Fibroblast of peridontal ligament (primary cell): ENCODE results near the gene TIAM2.
"Not testable (repeated sequence)": the region's sequence is repeated elsewhere in the genome, so short reads cannot be mapped to it uniquely, and the experiment has no call there.

Experiments
- DNase-seq: peaks from one replicate; pipeline ENCODE4 v3.0.0-alpha.2; 2010; ENCODE audit errors: extremely low read depth

The TIAM2 gene

GRCh38 chr6:155162682-155163081 lies 167.6 kb downstream of the TIAM2 start:
- no peak for DNase-seq

- no peak for DNase-seq
Observed at GRCh38 chr6:155163601-155164000, 168.5 kb downstream of the TIAM2 start.

GRCh38 chr6:155165029-155165710 lies 170.1 kb downstream of the TIAM2 start:
- no peak for DNase-seq

DNA sequence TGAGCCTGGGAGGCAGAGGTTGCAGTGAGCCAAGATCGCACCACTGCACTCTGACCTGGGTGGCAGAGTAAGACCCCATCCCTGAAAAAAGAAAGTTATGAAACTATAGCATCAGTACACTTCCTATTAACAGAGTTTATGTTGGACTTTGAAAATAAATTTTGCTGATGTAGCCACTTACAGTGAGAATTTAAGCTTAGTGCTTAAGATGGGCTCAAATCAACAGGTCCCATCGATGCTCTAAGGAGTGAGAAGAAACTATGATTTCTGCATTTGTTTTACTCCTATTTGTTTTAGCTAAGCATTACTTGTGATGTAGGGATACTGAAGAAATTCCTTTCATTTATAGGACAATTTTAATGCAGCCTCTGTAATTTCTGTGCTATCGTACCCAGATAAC lies 175.4 kb downstream of the TIAM2 start:
- no peak for DNase-seq

DNA sequence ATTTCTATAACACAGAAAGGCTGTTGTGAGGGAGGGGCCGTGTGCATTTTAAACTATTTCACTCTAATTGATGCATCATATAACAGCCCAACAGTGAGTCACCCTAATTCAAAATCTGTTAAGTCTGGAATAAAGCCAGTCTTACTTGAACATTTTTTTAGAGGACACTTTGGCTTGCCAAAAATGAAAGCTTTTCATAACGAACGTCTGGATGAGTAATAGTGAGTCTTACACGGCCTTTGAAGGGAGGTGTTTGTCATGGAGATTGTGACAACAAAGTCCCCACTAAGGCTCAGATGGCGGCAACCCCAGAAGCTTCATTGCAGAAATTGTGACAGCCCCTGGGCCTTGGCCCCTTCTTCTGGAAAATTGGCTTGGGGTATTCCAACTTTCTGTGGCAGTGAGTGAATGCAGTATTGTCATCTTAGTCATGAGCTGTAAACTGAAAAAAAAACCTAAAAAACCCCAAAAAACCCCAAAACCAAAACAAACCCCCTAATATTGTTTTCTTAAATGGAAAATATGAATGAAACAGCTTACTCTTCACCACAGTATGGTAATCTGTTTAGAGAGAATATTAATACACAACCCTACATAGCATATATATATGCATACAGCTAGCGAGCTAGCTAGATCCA lies 176.1 kb downstream of the TIAM2 start:
- peak; percentile 92 for DNase-seq

DNA sequence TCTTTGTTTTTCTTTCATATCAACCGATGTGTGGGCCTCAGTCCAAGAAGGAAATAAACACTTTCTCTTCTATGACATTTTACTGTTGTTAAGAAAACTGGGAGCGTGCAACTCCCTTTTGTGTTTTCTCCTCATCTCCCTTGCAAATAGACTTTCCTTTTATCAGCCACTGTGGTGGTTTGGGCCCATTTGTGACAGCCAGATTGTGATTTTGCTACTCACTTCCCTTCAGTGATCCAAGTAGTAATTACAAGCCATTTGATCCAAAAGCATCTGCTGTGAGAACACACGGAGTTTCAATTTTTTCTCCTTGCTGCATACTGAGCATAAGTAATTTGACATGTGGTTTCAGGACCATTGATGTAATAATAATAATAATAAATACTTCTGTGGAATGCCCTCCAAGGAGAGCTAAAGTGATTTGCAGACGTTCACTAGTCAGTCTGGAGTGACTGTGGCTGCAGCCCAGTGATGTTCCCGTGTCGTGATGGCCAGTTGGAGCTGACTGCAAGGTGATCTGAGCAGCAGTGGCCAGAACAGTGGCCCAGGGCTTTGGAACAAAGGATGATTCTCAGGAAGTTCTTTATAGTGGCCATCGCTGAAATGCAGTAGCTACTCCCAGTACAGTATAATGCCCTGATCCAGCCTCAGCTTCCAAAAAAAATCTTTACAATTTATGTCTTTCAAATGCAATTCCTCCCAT lies 176.8 kb downstream of the TIAM2 start:
- peak; percentile 49 for DNase-seq

DNA sequence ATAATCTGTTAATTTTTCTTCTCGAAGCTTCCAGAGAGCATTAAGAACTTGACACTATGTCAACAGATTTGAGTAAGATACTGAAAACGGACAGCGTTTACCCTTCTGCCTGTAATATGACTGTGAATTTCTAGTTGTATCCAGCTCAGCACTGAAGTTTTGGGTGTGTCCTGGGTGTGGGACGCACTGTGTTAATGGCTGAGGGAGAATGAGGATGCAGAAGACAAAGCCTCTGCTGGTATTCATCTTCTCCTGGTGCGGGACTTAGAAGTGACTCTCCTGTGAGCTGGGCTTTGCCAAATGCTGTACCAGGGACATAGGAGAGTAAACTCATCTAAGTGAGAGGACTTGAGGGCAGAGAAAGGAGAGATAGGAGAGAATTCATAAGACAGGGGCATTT lies 178.4 kb downstream of the TIAM2 start:
- no peak for DNase-seq

DNA sequence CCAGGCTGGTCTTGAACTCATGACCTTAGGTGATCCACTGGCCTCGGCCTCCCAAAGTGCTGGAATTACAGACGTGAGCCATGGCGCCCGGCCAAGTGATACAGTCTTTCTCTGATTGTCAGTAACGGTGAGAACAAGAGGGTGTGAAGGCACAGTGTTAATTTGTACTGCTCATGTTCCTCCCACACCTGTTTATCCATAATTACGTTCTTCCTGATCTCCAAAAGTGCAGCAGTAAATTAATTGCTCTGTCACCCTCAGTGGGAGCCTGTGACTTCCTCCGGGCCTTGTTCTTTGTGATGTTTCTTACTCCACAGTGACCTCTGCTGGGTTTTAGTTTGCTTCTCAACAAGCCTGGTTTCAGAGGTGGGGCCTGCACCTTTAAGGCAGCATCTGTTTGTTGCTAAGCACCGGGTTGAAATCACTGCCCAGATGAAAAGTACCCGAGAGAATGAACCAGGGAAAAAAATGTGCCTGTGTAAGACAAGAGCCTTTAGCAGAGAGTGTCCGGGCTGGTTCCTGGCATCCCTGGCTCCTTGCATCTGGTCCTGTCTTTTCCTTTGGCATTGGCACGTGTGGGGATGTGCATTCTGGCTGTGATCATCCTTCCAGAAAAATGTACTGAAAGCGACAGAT lies 179.6 kb downstream of the TIAM2 start:
- DNase-seq = peak; percentile 90

GRCh38 chr6:155177363-155177961 lies 182.3 kb downstream of the TIAM2 start:
- DNase-seq = peak; percentile 90

DNA sequence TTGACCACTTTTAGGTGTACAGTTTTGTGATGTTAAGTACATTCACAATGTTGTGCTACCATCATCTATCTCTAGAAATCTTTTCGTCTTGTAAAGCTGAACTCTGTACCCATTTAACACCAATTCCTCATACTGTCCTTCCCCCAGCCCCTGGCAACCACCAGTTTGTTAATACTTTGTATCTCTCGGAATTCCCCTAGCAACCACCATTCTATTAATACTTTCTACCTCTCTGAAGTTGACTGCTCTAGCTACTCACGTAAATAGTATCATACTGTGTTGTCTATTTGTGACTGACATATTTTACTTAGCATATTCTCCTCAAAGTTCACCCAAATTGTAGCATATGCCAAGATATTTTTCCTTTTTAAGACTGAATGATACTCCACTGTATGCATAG lies 186.4 kb downstream of the TIAM2 start:
- no peak for DNase-seq

- DNase-seq = no peak
Observed at GRCh38 chr6:155182103-155182502, 187.0 kb downstream of the TIAM2 start.

DNA sequence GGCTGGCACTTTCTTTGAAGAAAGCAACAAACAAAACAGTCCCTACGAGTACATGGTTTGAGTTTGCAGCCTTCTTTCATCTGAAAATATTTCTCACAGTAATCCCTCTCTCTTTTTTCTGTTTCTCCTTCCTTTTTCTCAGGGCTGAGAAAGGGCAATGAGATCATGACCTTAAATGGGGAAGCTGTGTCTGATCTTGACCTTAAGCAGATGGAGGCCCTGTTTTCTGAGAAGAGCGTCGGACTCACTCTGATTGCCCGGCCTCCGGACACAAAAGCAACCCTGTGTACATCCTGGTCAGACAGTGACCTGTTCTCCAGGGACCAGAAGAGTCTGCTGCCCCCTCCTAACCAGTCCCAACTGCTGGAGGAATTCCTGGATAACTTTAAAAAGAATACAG lies 188.0 kb downstream of the TIAM2 start:
- DNase-seq = no peak

DNA sequence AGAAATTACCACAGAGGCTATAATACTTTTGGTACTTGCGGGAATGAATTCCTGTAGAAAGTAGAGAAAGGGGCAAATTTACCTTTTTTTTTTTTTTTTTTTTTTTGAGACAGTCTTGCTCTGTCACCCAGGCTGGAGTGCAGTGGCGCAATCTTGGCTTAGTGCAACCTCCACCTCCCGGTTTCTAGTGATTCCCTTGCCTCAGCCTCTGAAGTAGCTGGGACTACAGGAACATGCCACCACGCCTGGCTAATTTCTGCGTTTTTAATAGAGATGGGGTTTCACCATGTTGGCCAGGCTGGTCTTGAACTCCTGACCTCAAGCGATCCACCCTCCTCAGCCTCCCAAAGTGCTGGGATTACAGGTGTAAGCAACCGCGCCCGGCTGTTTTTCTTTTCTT lies 189.9 kb downstream of the TIAM2 start:
- DNase-seq = not testable (repeated sequence)

GRCh38 chr6:155185544-155185943 lies 190.4 kb downstream of the TIAM2 start:
- DNase-seq = no peak

DNA sequence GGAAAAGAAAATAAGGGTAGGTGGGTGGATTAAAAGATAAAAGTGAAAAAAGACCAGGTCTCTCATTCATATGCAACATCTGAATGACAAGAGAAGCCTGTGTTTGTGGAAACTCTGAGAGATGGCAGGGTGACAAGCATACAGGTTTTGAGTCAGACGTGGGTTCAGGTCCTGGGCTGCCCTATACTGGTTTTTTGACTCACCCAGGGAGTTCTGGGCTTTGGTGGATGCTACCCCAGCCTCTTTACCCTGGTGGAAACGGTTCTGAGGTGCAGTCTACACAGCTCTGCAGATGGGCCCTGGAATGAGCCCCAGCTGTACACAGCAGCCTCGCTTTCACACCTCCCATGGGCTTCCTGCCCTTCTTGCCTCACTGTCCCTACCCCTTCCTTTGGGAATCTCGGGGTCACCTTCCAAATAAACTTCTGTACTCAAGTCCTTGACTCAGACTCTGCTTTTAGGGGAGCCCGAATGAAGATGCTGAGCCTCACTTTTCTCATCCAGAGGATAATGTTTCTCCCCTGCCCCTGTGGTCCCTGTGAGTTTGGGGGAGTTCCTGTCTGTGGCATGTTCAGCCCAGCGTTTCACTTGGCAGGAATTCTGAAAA lies 191.0 kb downstream of the TIAM2 start:
- no peak for DNase-seq

DNA sequence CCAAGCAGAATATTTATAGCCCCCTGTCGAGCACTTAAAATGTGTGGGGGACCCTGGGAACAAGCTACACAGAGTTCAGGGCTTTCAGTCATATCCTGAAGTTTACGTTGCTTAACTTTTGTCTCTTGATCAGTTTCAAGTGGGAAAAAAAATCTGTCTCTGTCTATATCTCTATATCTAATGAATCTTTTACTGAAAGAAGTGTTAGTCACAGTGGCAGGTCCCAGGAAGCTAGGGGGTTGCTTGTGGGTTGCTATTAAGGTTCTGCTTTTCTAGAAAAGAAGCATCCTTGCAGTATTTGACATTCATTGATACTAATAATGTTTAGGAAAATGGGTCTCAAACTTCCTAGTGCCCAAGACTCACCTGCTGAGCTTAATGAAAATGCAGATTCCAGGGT lies 192.0 kb downstream of the TIAM2 start:
- no peak for DNase-seq

- peak; percentile 68 for DNase-seq
Observed at GRCh38 chr6:155187994-155188706, 193.0 kb downstream of the TIAM2 start.

DNA sequence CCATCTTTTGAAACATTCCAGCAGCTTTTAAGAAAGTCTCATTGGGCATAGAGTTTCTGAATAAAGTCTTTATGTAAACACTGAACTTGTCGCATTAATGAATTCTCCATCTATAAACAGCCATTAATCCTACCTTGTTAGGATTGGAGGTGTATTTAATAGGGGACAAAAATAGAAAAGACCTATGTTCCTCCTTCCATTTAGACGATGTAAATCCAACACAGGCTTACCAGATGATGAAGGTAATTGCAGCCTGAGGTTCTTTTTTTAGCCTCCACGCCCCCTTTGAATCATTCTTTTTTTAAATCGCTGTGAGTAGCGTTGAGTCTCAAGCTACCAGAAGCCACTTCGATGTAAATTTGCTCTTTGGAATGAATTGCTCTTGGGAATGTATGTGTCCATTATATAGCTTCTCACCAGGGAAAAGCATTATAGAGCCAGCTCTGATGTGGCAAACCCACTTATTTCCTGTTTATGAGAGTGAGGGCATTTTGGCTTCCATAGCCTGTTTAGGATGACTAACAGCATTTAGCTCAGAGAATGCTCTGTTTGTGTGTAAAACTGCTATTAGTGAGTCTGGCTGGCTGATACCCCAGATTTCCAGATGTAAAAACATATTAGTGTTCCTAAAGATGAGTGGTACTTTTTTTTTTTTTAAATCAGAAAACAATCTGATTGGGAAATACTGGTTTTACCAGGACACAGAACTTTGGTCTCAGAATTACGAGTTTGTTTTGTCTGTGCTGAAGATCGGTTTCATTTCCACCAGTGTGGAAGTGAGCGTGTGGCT lies 193.8 kb downstream of the TIAM2 start:
- DNase-seq = peak; percentile 92

GRCh38 chr6:155190677-155191076 lies 195.6 kb downstream of the TIAM2 start:
- DNase-seq = no peak

DNA sequence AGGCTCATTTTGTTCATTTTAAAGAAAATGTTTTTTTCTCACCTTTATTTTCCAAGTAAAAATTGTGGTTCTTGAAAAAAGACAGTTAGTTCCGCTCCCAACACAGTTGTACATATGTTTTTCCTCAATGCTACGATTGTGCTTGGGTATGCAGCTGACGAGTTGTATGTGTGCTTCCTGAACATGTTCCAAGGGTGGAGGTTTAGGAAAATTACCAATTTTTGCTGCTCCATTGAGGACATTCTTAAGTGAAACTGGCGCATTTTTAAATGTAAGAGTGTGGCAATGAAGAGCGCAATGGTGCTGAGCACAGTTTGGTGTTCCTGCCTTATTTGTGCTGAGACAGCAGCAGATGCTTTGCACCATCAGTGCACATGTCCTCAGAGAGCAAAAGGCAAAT lies 198.4 kb downstream of the TIAM2 start:
- no peak for DNase-seq
